Measurements from ENCODE around the gene KDM2A. TPM values are rescaled to one million over a fixed set of nuclear protein-coding genes. Genes with fewer than 3 reads are reported as not detected.

KDM2A gene
- total RNA-seq, 1 donor from 2014 or later = 71.0 TPM

DNA sequence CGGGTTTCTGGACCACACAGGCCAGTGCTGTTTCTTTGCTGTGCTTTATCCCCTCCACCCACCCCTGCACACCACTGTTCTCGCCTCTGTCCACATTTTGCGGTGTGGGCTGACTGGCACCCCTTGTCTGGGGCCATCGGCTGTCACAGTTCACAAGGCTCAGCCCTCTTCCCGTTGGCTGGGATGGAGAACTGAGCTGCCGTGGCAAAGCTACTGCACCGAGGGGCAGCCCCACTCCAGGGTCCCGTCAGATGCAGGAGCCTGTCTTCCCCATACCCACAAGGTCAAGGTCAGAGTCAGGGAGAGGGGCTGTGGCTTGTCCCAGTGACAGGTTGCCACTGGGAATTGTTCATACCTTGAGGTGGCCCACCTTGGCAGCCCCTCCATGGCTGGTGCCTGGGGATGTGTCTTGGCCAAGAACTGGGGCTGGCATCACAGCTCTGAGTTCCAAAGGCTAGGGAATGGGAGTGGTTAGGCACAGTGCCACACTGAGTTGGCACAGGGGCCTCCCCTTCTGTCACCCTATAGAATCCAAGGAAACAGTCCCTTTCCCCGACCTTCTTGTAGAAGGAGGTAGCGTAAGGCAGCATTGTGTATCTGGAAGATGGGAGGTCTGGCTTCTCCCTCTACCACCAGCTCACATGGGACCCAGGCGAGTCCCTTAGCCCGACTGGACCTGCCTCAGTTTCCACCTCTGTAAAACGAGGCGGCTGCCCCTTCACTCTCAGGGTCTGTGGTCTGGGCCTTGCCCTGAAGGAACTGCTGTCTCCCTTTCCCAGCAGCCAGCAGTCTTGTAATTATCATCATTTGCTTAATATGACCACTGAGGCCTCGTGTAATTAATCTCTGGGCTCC, 150.6 kb downstream of the KDM2A start:
- peak; percentile 5 for DNase-seq
- peaks cover 8% of the 10 kb centered on the region for H3K9me3 Mint-ChIP-seq (ENCODE audit: unreplicated experiment)
- H3K4me1 Mint-ChIP-seq (ENCODE audit: low read depth, unreplicated experiment) = peaks cover 20% of the 10 kb centered on the region
- peaks cover 10% of the 10 kb centered on the region for H3K27me3 Mint-ChIP-seq (ENCODE audit: unreplicated experiment)
- H3K27ac Mint-ChIP-seq (ENCODE audit: unreplicated experiment) = no peak overlapping the region
- TF ChIP-seq, protein P1, sequence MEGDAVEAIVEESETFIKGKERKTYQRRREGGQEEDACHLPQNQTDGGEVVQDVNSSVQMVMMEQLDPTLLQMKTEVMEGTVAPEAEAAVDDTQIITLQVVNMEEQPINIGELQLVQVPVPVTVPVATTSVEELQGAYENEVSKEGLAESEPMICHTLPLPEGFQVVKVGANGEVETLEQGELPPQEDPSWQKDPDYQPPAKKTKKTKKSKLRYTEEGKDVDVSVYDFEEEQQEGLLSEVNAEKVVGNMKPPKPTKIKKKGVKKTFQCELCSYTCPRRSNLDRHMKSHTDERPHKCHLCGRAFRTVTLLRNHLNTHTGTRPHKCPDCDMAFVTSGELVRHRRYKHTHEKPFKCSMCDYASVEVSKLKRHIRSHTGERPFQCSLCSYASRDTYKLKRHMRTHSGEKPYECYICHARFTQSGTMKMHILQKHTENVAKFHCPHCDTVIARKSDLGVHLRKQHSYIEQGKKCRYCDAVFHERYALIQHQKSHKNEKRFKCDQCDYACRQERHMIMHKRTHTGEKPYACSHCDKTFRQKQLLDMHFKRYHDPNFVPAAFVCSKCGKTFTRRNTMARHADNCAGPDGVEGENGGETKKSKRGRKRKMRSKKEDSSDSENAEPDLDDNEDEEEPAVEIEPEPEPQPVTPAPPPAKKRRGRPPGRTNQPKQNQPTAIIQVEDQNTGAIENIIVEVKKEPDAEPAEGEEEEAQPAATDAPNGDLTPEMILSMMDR (IDR thresholded peaks at IDR 0.05; ENCODE audit: partially characterized antibody, unreplicated experiment) = no peak
- no peaks in the 10 kb centered on the region for H3K36me3 Mint-ChIP-seq (ENCODE audit: unreplicated experiment)
- peak overlapping the region; percentile 80 for H3K4me3 Mint-ChIP-seq (ENCODE audit: unreplicated experiment)

DNA sequence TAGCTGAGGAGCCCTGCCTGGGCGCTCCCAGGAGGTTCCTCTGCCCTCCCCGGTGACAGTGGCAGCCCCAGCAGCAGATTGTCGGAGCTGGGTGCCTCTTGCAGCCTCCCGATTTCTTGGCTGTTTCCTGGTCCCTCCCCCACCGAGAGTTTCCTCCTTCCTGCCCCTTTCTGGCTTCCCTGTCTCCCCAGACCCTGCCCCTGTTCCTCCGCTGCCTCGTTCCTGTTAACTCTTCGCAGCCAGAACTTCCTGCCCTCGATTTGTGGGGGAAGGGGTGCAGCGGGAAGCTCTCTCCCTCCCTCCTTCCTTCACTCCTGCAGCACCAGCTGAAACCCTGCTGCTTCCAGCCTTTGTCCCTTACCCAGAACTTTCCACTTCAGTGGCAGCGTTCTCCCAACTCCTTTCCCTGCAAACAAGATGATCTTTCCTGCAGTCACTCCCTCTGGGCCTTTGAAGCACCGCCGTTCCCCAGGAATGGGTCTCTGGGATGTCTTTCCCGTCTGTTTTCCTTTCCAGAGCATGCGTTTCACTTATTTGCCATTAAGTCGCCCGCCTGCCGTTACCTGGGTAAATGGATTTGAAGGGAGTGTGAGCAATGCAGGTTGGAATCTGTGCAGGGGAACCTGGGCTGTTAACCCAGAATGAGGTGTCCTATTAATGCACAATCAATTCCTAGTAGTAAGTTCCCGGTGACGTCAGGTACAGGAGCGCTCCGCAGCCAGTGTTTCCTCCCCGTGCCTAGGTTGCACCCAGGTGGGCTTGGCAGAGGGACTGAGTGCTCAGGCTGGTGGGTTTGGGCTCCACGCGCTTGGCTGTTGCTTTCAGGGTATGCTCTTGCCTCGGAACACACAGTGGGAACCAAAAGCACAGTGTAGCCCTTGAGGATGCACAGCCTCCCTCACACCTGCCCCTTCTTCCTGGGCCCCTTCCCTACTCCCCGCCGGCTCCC, 151.5 kb downstream of the KDM2A start:
- H3K27ac Mint-ChIP-seq (ENCODE audit: unreplicated experiment) = peak overlapping the region; percentile 41
- H3K4me1 Mint-ChIP-seq (ENCODE audit: low read depth, unreplicated experiment) = peaks cover 20% of the 10 kb centered on the region
- TF ChIP-seq, protein P1 (IDR thresholded peaks at IDR 0.05; ENCODE audit: partially characterized antibody, unreplicated experiment) = no peak
- H3K9me3 Mint-ChIP-seq (ENCODE audit: unreplicated experiment) = peaks cover 7% of the 10 kb centered on the region
- DNase-seq = peak; percentile 18
- H3K27me3 Mint-ChIP-seq (ENCODE audit: unreplicated experiment) = peaks cover 7% of the 10 kb centered on the region
- H3K36me3 Mint-ChIP-seq (ENCODE audit: unreplicated experiment) = no peaks in the 10 kb centered on the region
- H3K4me3 Mint-ChIP-seq (ENCODE audit: unreplicated experiment) = peak overlapping the region; percentile 80

DNA sequence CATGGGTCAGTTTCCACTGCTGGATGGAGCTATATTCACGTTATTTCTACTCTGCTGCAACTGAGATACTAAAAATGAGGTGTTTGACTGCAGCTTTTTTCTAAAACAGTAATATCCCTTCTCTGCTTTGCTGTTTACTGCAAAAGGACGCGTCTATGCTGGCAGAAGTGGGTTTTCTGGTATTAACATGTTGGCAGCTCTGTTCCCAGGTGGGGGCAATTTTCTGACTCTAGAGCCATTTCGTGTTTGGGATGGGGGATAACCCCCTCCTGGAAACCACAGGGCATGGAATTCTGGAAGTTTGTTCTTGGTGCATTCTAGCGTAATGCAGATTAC, 152.1 kb downstream of the KDM2A start:
- H3K4me1 Mint-ChIP-seq (ENCODE audit: low read depth, unreplicated experiment) = peaks cover 20% of the 10 kb centered on the region
- H3K36me3 Mint-ChIP-seq (ENCODE audit: unreplicated experiment) = no peaks in the 10 kb centered on the region
- peaks cover 4% of the 10 kb centered on the region for H3K9me3 Mint-ChIP-seq (ENCODE audit: unreplicated experiment)
- TF ChIP-seq, protein P1 (IDR thresholded peaks at IDR 0.05; ENCODE audit: partially characterized antibody, unreplicated experiment) = no peak
- DNase-seq = no peak
- peaks cover 2% of the 10 kb centered on the region for H3K27me3 Mint-ChIP-seq (ENCODE audit: unreplicated experiment)
- no peak overlapping the region for H3K27ac Mint-ChIP-seq (ENCODE audit: unreplicated experiment)
- H3K4me3 Mint-ChIP-seq (ENCODE audit: unreplicated experiment) = peak overlapping the region; percentile 80

DNA sequence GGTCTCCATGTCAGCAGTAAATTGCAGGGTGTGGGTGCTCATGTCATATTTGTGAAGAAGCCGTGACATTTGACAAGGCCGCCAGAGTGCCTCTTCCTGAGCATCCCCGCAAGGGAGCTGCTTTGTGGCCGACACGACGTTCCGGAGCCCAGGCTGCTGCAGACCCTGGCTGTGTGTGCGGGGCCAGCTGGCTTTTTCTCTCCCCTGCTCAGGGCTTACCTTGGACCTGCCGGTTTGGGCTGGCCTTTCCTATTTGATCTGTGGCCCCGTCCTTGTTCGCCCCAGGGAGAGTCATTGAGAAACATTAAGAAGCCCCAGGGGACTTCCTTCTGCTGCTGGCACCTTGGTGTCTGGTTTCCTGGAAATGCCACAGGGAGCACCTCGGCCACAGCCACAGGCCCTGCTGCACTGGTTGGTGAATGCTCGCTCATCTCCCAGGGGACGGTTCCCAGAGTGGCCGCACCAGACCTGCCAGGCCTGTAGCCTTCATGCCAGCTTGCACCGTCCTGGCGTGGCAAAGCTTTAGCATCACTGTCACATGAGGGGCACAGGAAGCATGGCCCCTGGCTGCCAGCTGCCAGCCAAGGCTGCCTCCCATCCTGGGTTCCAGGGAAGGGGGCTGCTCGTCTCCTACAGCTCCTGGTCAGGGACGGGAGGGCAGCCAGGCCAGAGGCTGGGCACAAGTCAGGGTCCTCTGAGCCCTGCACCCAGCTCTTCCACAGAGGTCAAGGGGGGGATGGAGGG, 152.7 kb downstream of the KDM2A start:
- peak; percentile 43 for DNase-seq
- Mint-ChIP-seq H3K27me3 (ENCODE audit: unreplicated experiment) (peaks cover 5% of the 10 kb centered on the region), H3K4me1 (ENCODE audit: low read depth, unreplicated experiment) (peaks cover 24% of the 10 kb centered on the region), H3K9me3 (ENCODE audit: unreplicated experiment) (peaks cover 7% of the 10 kb centered on the region), H3K36me3 (ENCODE audit: unreplicated experiment) (no peaks in the 10 kb centered on the region), H3K27ac (ENCODE audit: unreplicated experiment) (no peak overlapping the region), H3K4me3 (ENCODE audit: unreplicated experiment) (no peak overlapping the region)
- TF ChIP-seq, protein P1 (IDR thresholded peaks at IDR 0.05; ENCODE audit: partially characterized antibody, unreplicated experiment) = no peak
